NT2/D1 (cell line): ENCODE measurements around the gene ZBTB26.
"Not testable (repeated sequence)": the region's sequence is repeated elsewhere in the genome, so short reads cannot be mapped to it uniquely, and the experiment has no call there.

Experiments
- DNase-seq: peaks from one replicate; pipeline ENCODE4 v3.0.0-alpha.2; 2011; ENCODE audit warnings: low read depth, low spot score
- H3K27me3 ChIP-seq: 2 replicates; pipeline ENCODE4 v1.6.0; 2011; ENCODE audit warnings: mild to moderate bottlenecking; ENCODE audit not compliant: insufficient read length, insufficient read depth
- H3K36me3 ChIP-seq: 2 replicates; pipeline ENCODE4 v1.6.1; 2011; ENCODE audit warnings: mild to moderate bottlenecking, low read length, mixed read lengths; ENCODE audit not compliant: insufficient read depth, insufficient read length
- H3K4me1 ChIP-seq: 2 replicates; pipeline ENCODE4 v1.5.1; 2011; ENCODE audit not compliant: insufficient read depth, insufficient read length
- H3K4me3 ChIP-seq: 2 replicates; pipeline ENCODE4 v1.5.1; 2011; ENCODE audit warnings: low read depth; ENCODE audit not compliant: insufficient read length
- H3K9ac ChIP-seq: 2 replicates; pipeline ENCODE4 v1.6.0; 2011; ENCODE audit warnings: low read depth; ENCODE audit not compliant: insufficient read length
- H3K9me3 ChIP-seq: 2 replicates; pipeline ENCODE4 v1.5.1; 2011; ENCODE audit warnings: mild to moderate bottlenecking, low read length; ENCODE audit not compliant: insufficient read depth
- SUZ12 ChIP-seq: IDR thresholded peaks from 2 replicates; pipeline ENCODE4 v1.6.1; 2011; ENCODE audit not compliant: insufficient read length, insufficient read depth; ENCODE audit errors: extremely low read depth
- YY1 ChIP-seq: IDR thresholded peaks from 2 replicates; pipeline ENCODE4 v1.6.1; 2011; ENCODE audit not compliant: insufficient read length, insufficient read depth
- ZNF274 ChIP-seq: IDR thresholded peaks from 2 replicates; pipeline ENCODE4 v1.6.1; 2011; ENCODE audit warnings: mild to moderate bottlenecking, low read depth, low read length

ZBTB26 gene

GRCh38 chr9:122904466-122904822 lies 26.9 kb downstream of the ZBTB26 start:
- Histone ChIP-seq H3K9ac (peak overlapping the region; percentile 93), H3K27me3 (no peaks in the 10 kb centered on the region), H3K4me3 (peak overlapping the region; percentile 81), H3K9me3 (no peaks in the 10 kb centered on the region), H3K4me1 (no peaks in the 10 kb centered on the region), H3K36me3 (peaks cover 15% of the 10 kb centered on the region)
- TF ChIP-seq ZNF274 (no peak), SUZ12 (no peak), YY1 (no peak)
- DNase-seq, result peak; percentile 42

- peaks cover 37% of the 10 kb centered on the region for H3K36me3 ChIP-seq
- no peaks in the 10 kb centered on the region for H3K9me3 ChIP-seq
- no peaks in the 10 kb centered on the region for H3K4me1 ChIP-seq
- TF ChIP-seq YY1, result no peak
- TF ChIP-seq SUZ12, result no peak
- TF ChIP-seq ZNF274, result no peak
- no peak for DNase-seq
- no peaks in the 10 kb centered on the region for H3K27me3 ChIP-seq
- H3K4me3 ChIP-seq, result no peak overlapping the region
- no peak overlapping the region for H3K9ac ChIP-seq
Measured at GRCh38 chr9:122900791-122901190, 30.5 kb downstream of the ZBTB26 start.

GRCh38 chr9:122897969-122898368 lies 33.3 kb downstream of the ZBTB26 start:
- H3K4me1 ChIP-seq, result no peaks in the 10 kb centered on the region
- peaks cover 58% of the 10 kb centered on the region for H3K36me3 ChIP-seq
- no peaks in the 10 kb centered on the region for H3K27me3 ChIP-seq
- no peaks in the 10 kb centered on the region for H3K9me3 ChIP-seq
- DNase-seq, result no peak
- TF ChIP-seq YY1, result no peak
- no peak for TF ChIP-seq SUZ12
- no peak for TF ChIP-seq ZNF274
- H3K9ac ChIP-seq, result no peak overlapping the region
- no peak overlapping the region for H3K4me3 ChIP-seq

- Histone ChIP-seq H3K9ac (no peak overlapping the region), H3K4me1 (no peaks in the 10 kb centered on the region), H3K36me3 (peaks cover 73% of the 10 kb centered on the region), H3K9me3 (no peaks in the 10 kb centered on the region), H3K27me3 (no peaks in the 10 kb centered on the region), H3K4me3 (no peak overlapping the region)
- no peak for DNase-seq
- no peak for TF ChIP-seq YY1
Measured at GRCh38 chr9:122888480-122888879, 42.8 kb downstream of the ZBTB26 start.

- no peaks in the 10 kb centered on the region for H3K27me3 ChIP-seq
- no peak for DNase-seq
- H3K9me3 ChIP-seq, result no peaks in the 10 kb centered on the region
- H3K36me3 ChIP-seq, result peaks cover 81% of the 10 kb centered on the region
- TF ChIP-seq YY1 (no peak), SUZ12 (no peak), ZNF274 (no peak)
- no peaks in the 10 kb centered on the region for H3K4me1 ChIP-seq
- no peak overlapping the region for H3K9ac ChIP-seq
- H3K4me3 ChIP-seq, result no peak overlapping the region
Measured at GRCh38 chr9:122883125-122883524, 48.2 kb downstream of the ZBTB26 start.

- Histone ChIP-seq H3K9me3 (no peaks in the 10 kb centered on the region), H3K27me3 (no peaks in the 10 kb centered on the region), H3K4me1 (no peaks in the 10 kb centered on the region), H3K4me3 (no peak overlapping the region), H3K9ac (no peak overlapping the region), H3K36me3 (peaks cover 84% of the 10 kb centered on the region)
- TF ChIP-seq SUZ12 (no peak), YY1 (no peak), ZNF274 (no peak)
- DNase-seq, result no peak
Measured at GRCh38 chr9:122879443-122879842, 51.9 kb downstream of the ZBTB26 start.

GRCh38 chr9:122875523-122875922 lies 55.8 kb downstream of the ZBTB26 start:
- no peak overlapping the region for H3K9ac ChIP-seq
- no peak overlapping the region for H3K4me3 ChIP-seq
- H3K9me3 ChIP-seq, result no peaks in the 10 kb centered on the region
- no peak for DNase-seq
- H3K36me3 ChIP-seq, result peaks cover 87% of the 10 kb centered on the region
- no peaks in the 10 kb centered on the region for H3K4me1 ChIP-seq
- H3K27me3 ChIP-seq, result no peaks in the 10 kb centered on the region
- TF ChIP-seq YY1 (no peak), ZNF274 (no peak), SUZ12 (no peak)

- not testable (repeated sequence) for DNase-seq, H3K4me3 ChIP-seq, H3K9me3 ChIP-seq, H3K4me1 ChIP-seq, H3K27me3 ChIP-seq, H3K9ac ChIP-seq
- H3K36me3 ChIP-seq, result peaks cover 53% of the 10 kb centered on the region
Measured at GRCh38 chr9:122867276-122867675, 64.0 kb downstream of the ZBTB26 start.
